DND-41 (cell line): ENCODE data around the gene NUF2.

ENCODE experiments used
- CTCF ChIP-seq: IDR thresholded peaks from 2 replicates; pipeline ENCODE4 v1.5.1; 2012; ENCODE audit warnings: borderline replicate concordance, low read length, moderate library complexity, mild to moderate bottlenecking; ENCODE audit not compliant: poor library complexity, severe bottlenecking; ENCODE audit errors: extremely low read depth
- EZH2 ChIP-seq: IDR thresholded peaks from 3 replicates; pipeline ENCODE4 v1.6.1; 2012; ENCODE audit warnings: borderline replicate concordance, low read depth, mild to moderate bottlenecking, moderate library complexity, low read length, inconsistent platforms; ENCODE audit not compliant: severe bottlenecking

- no peak for TF ChIP-seq EZH2
- TF ChIP-seq CTCF: no peak
These were observed 18.2 kb upstream of the NUF2 start for GRCh38 chr1:163303561-163303960.
